H9 (cell line): ENCODE results near the gene CDC42EP5. TPM values are rescaled to one million over a fixed set of nuclear protein-coding genes. Genes with fewer than 3 reads are reported as not detected.

Experiments
- DNase-seq: peaks from one replicate; pipeline ENCODE4 v3.0.0-alpha.2; 2017
- H2AFZ ChIP-seq: one replicate; pipeline ENCODE4 v1.6.1; 2013; ENCODE audit warnings: mild to moderate bottlenecking, low read length, control low read depth, moderate library complexity
- H2AK5ac ChIP-seq: 2 replicates; pipeline ENCODE4 v1.6.1; 2013; ENCODE audit warnings: low read length, control low read depth, mixed read lengths; ENCODE audit not compliant: insufficient read length
- H2BK120ac ChIP-seq: one replicate; pipeline ENCODE4 v1.6.1; 2013; ENCODE audit warnings: low read depth, mild to moderate bottlenecking, low read length, control low read depth, inconsistent platforms; ENCODE audit not compliant: poor library complexity, severe bottlenecking
- H2BK12ac ChIP-seq: 2 replicates; pipeline ENCODE4 v1.6.1; 2013; ENCODE audit warnings: low read length, control low read depth, mixed read lengths, low read depth; ENCODE audit not compliant: insufficient read length
- H2BK15ac ChIP-seq: 2 replicates; pipeline ENCODE4 v1.6.1; 2013; ENCODE audit warnings: low read depth, low read length, control low read depth
- H2BK20ac ChIP-seq: one replicate; pipeline ENCODE4 v1.6.1; 2013; ENCODE audit warnings: low read depth, mild to moderate bottlenecking, low read length, control low read depth, inconsistent platforms; ENCODE audit not compliant: poor library complexity, severe bottlenecking
- H2BK5ac ChIP-seq: 2 replicates; pipeline ENCODE4 v1.6.1; 2013; ENCODE audit warnings: low read length, control low read depth, mixed read lengths; ENCODE audit not compliant: insufficient read length
- H3K14ac ChIP-seq: 2 replicates; pipeline ENCODE4 v1.6.1; 2013; ENCODE audit warnings: low read length, control low read depth; ENCODE audit not compliant: insufficient read depth
- H3K18ac ChIP-seq: 2 replicates; pipeline ENCODE4 v1.6.1; 2013; ENCODE audit warnings: low read depth, mild to moderate bottlenecking, mixed read lengths, low read length, control low read depth; ENCODE audit not compliant: insufficient read length
- H3K23ac ChIP-seq: 2 replicates; pipeline ENCODE4 v1.6.1; 2013; ENCODE audit warnings: low read length, control low read depth, mixed read lengths, low read depth; ENCODE audit not compliant: insufficient read length
- H3K23me2 ChIP-seq: 2 replicates; pipeline ENCODE4 v1.6.1; 2013; ENCODE audit warnings: low read depth, mild to moderate bottlenecking, mixed read lengths, low read length, control low read depth; ENCODE audit not compliant: insufficient read length, poor library complexity, severe bottlenecking
- H3K27ac ChIP-seq: 2 replicates; pipeline ENCODE4 v1.5.1; 2013; ENCODE audit warnings: low read length, control low read depth, mixed read lengths, low read depth; ENCODE audit not compliant: insufficient read length
- H3K27me3 ChIP-seq: 2 replicates; pipeline ENCODE4 v1.6.1; 2013; ENCODE audit warnings: low read length, control low read depth, inconsistent platforms; ENCODE audit not compliant: insufficient read depth
- H3K4ac ChIP-seq: 2 replicates; pipeline ENCODE4 v1.6.1; 2013; ENCODE audit warnings: low read depth, mild to moderate bottlenecking, control low read depth, inconsistent platforms, low read length, moderate library complexity
- H3K4me1 ChIP-seq: 2 replicates; pipeline ENCODE4 v1.6.1; 2013; ENCODE audit warnings: low read length, control low read depth, inconsistent platforms; ENCODE audit not compliant: insufficient read depth
- H3K4me2 ChIP-seq: 2 replicates; pipeline ENCODE4 v1.6.1; 2013; ENCODE audit warnings: low read length, control low read depth, mixed read lengths; ENCODE audit not compliant: insufficient read length, insufficient read depth
- H3K56ac ChIP-seq: 2 replicates; pipeline ENCODE4 v1.6.1; 2013; ENCODE audit warnings: low read depth, mild to moderate bottlenecking, mixed read lengths, low read length, control low read depth; ENCODE audit not compliant: insufficient read length
- H3K79me1 ChIP-seq: 2 replicates; pipeline ENCODE4 v1.6.1; 2013; ENCODE audit warnings: low read depth, mild to moderate bottlenecking, moderate library complexity, low read length, control low read depth, inconsistent platforms; ENCODE audit not compliant: insufficient read depth, poor library complexity, severe bottlenecking
- H3K79me2 ChIP-seq: 2 replicates; pipeline ENCODE4 v1.6.1; 2013; ENCODE audit warnings: low read length, control low read depth, inconsistent platforms; ENCODE audit not compliant: insufficient read depth
- H3K9ac ChIP-seq: 2 replicates; pipeline ENCODE4 v1.6.1; 2013; ENCODE audit warnings: low read length, control low read depth, mixed read lengths; ENCODE audit not compliant: insufficient read length; ENCODE audit errors: extremely low read depth
- H3K9me3 ChIP-seq: one replicate; pipeline ENCODE4 v1.6.1; 2013; ENCODE audit warnings: low read depth, low read length, inconsistent platforms; ENCODE audit not compliant: control insufficient read depth
- H3T11ph ChIP-seq: one replicate; pipeline ENCODE4 v1.6.1; 2013; ENCODE audit warnings: mild to moderate bottlenecking, low read length, control low read depth, inconsistent platforms
- H4K20me1 ChIP-seq: one replicate; pipeline ENCODE4 v1.6.1; 2013; ENCODE audit not compliant: control insufficient read depth, insufficient read length, insufficient read depth
- H4K5ac ChIP-seq: 2 replicates; pipeline ENCODE4 v1.6.1; 2013; ENCODE audit warnings: low read depth, mild to moderate bottlenecking, mixed read lengths, low read length, control low read depth; ENCODE audit not compliant: insufficient read length
- H4K8ac ChIP-seq: replicated peaks from 2 replicates; pipeline ENCODE4 v1.6.1; 2013; ENCODE audit warnings: low read length, control low read depth, mixed read lengths, low read depth; ENCODE audit not compliant: insufficient read length
- H4K91ac ChIP-seq: 2 replicates; pipeline ENCODE4 v1.6.1; 2013; ENCODE audit warnings: low read depth, mild to moderate bottlenecking, moderate library complexity, mixed read lengths, low read length, control low read depth; ENCODE audit not compliant: insufficient read length
- H3K27ac Mint-ChIP-seq, 3 experiments: 2 replicates in 2 of 3; 3 replicates in 1 of 3; pipeline ENCODE4 v1.8.0; 2020 to 2021; ENCODE audit warnings: mixed read lengths in 3 of 3, mild to moderate bottlenecking in 1 of 3, moderate library complexity in 1 of 3
- H3K27me3 Mint-ChIP-seq: 2 replicates; pipeline ENCODE4 v1.8.0; 2021; ENCODE audit warnings: low read depth, mild to moderate bottlenecking, moderate library complexity, mixed read lengths
- H3K36me3 Mint-ChIP-seq, 3 experiments: 2 replicates in 2 of 3; 3 replicates in 1 of 3; pipeline ENCODE4 v1.8.0; 2020 to 2021; ENCODE audit warnings: low read depth in 3 of 3, mixed read lengths in 3 of 3; ENCODE audit not compliant: insufficient read depth in 1 of 3
- H3K4me1 Mint-ChIP-seq, 2 experiments: 2 replicates each; pipeline ENCODE4 v1.8.0; 2020; ENCODE audit warnings: mixed read lengths in 2 of 2
- H3K4me3 Mint-ChIP-seq, 2 experiments: 2 replicates in 1 of 2; 3 replicates in 1 of 2; pipeline ENCODE4 v1.8.0; 2020 to 2021; ENCODE audit warnings: mild to moderate bottlenecking in 2 of 2, mixed read lengths in 2 of 2, moderate library complexity in 1 of 2
- H3K9me3 Mint-ChIP-seq, 2 experiments: 2 replicates in 1 of 2; 3 replicates in 1 of 2; pipeline ENCODE4 v1.8.0; 2020; ENCODE audit warnings: mild to moderate bottlenecking in 2 of 2, mixed read lengths in 2 of 2, moderate library complexity in 1 of 2
- CTCF ChIP-seq: fragments of 200-600 bp; sonication (generic); conservative IDR thresholded peaks from 3 replicates; pipeline ENCODE4 v1.8.0; 2021; ENCODE audit warnings: antibody characterized with exemption, mild to moderate bottlenecking
- WGBS: extraction: QIAGEN DNeasy Blood & Tissue Kit; methylation state at CpG from one replicate; pipeline ENCODE4 v1.1.7; 2013; ENCODE audit warnings: missing lambda C conversion rate, low lambda C conversion rate, mixed read lengths; ENCODE audit not compliant: insufficient read length; ENCODE audit errors: extremely low coverage; 5-methylcytosine and 5-hydroxymethylcytosine counted together
- total RNA-seq: library from RNA; stranded (reverse); gene quantifications from 2 replicates; pipeline ENCODE4 v1.2.1, GENCODE V29; 2021

The CDC42EP5 gene
- total RNA-seq, 1 experiment from 2014 or later = 1.6 TPM

- no peaks in the 10 kb centered on the region; the same call in 1 of the 2 replicates for H3K27me3 ChIP-seq
- no peaks in the 10 kb centered on the region for H3K79me2 ChIP-seq
- no peaks in the 10 kb centered on the region for H4K20me1 ChIP-seq
- H2BK20ac ChIP-seq = no peak overlapping the region
- Mint-ChIP-seq H3K27ac (peak overlapping the region; percentile 77 to 100 (median 99); a peak in 6 of 7 replicates), H3K27me3 (peaks cover 36% of the 10 kb centered on the region), H3K9me3 (0 out of 5 replicates have a peak, but pooled peaks cover 0 to 3% of the 10 kb centered on the region in 2 experiments), H3K36me3 (peaks cover 2 to 18% (median 18%) of the 10 kb centered on the region in 3 experiments; a peak in 6 of 7 replicates), H3K4me1 (peaks cover 12 to 13% of the 10 kb centered on the region in 2 experiments), H3K4me3 (peak overlapping the region; percentile 75 to 84)
- H4K5ac ChIP-seq = no peak overlapping the region
- peak overlapping the region; percentile 90 for H3K18ac ChIP-seq
- H3K9ac ChIP-seq = peak overlapping the region; percentile 23
- no peaks in the 10 kb centered on the region for H3K79me1 ChIP-seq
- no peak overlapping the region for H4K91ac ChIP-seq
- H3K56ac ChIP-seq = no peak overlapping the region
- H3K4me1 ChIP-seq = no peaks in the 10 kb centered on the region
- no peak overlapping the region for H2AK5ac ChIP-seq
- peaks cover 11% of the 10 kb centered on the region for H3K23me2 ChIP-seq
- H2BK12ac ChIP-seq = no peak overlapping the region
- no peaks in the 10 kb centered on the region for H3K9me3 ChIP-seq
- H4K8ac ChIP-seq = no peak overlapping the region
- H3T11ph ChIP-seq = no peak overlapping the region
- peak overlapping the region; percentile 89 for H2BK120ac ChIP-seq
- no peak overlapping the region for H3K4ac ChIP-seq
- no peak overlapping the region for H2BK5ac ChIP-seq
- peak; percentile 95 for DNase-seq
- no CpG with 5 or more reads among the region's 87 CpGs for WGBS
- H3K27ac ChIP-seq = no peak overlapping the region
- peak overlapping the region; percentile 32 for H3K4me2 ChIP-seq
- no peak overlapping the region for H2AFZ ChIP-seq
- H3K23ac ChIP-seq = no peak overlapping the region
- H2BK15ac ChIP-seq = no peak overlapping the region
- TF ChIP-seq CTCF = no peak
- peak overlapping the region; percentile 86; the same call in 1 of the 2 replicates for H3K14ac ChIP-seq
Observed at GRCh38 chr19:54464630-54465425, 8.3 kb downstream of the CDC42EP5 start.
